K562 (cell line): ENCODE data around the gene RPL11. TPM values are rescaled to one million over a fixed set of nuclear protein-coding genes. Genes with fewer than 3 reads are reported as not detected.

Experiments used
- ATAC-seq: fragments of 200-7000 bp; cut with Tn5 transposase; 3 replicates; pipeline ENCODE4 v1.9.1; 2020; ENCODE audit warnings: moderate library complexity
- BruUV-seq: library from RNA; stranded (reverse); fragments of 400-500 nt; replicated peaks from 2 replicates; lab custom pipeline; 2021; lab: Mats Ljungman, UMichigan
- CTCF ChIA-PET: fragments of 300-600 bp; formaldehyde crosslinking; extraction: SDS; loops from one replicate; lab custom pipeline; 2021; ENCODE audit warnings: low intra/inter-chr PET ratio; lab: Yijun Ruan, JAX
- POLR2A ChIA-PET: fragments of 300-600, 350-650 bp; sonication (Branson Sonifier 250); formaldehyde crosslinking; extraction: SDS; loops from one replicate; lab custom pipeline; 2021; ENCODE audit warnings: antibody characterized with exemption, inconsistent platforms; lab: Yijun Ruan, JAX
- DNase-seq, 4 experiments: peaks; one replicate each; pipeline versions ENCODE4 v3.0.0 to v3.0.0-alpha.2; 2011 to 2018; ENCODE audit warnings: low spot score in 3 of 4, mixed read lengths in 3 of 4; ENCODE audit errors: extremely low read depth in 1 of 4
- FAIRE-seq: peaks from 2 replicates; lab custom pipeline; 2011; peaks lifted over from hg19 to GRCh38; lab: Jason Lieb, UNC
- H2AFZ ChIP-seq: 2 replicates; pipeline ENCODE4 v1.6.0; 2011; ENCODE audit warnings: low read depth, low read length, control low read depth, inconsistent platforms
- H3K27ac ChIP-seq: fragments of 200-600 bp; 3 replicates; pipeline ENCODE4 v1.8.0; 2011; ENCODE audit warnings: low read depth, mild to moderate bottlenecking, control low read depth, inconsistent platforms, low read length, moderate library complexity, mixed read lengths; ENCODE audit errors: extremely low read depth
- H3K27me3 ChIP-seq, 2 experiments: fragments of 300-600 bp in 1 of 2; 2 replicates in 1 of 2; 3 replicates in 1 of 2; pipeline versions ENCODE4 v1.6.0 to v1.8.0; 2011; ENCODE audit warnings: inconsistent platforms in 2 of 2, low read length in 2 of 2, mild to moderate bottlenecking in 1 of 2, mixed read lengths in 1 of 2, moderate library complexity in 1 of 2; ENCODE audit not compliant: control insufficient read depth in 2 of 2, insufficient read depth in 2 of 2
- H3K36me3 ChIP-seq: fragments of 300-600 bp; 3 replicates; pipeline ENCODE4 v1.8.0; 2011; ENCODE audit warnings: mild to moderate bottlenecking, low read length, inconsistent platforms; ENCODE audit not compliant: control insufficient read depth, insufficient read depth
- H3K4me1 ChIP-seq, 2 experiments: fragments of 200-600 bp in 1 of 2; replicated peaks in 1 of 2; 2 replicates in 1 of 2; 3 replicates in 1 of 2; pipeline versions ENCODE4 v1.5.1 to v1.8.0; 2011; ENCODE audit warnings: inconsistent platforms in 2 of 2, low read length in 2 of 2, mild to moderate bottlenecking in 1 of 2, mixed read lengths in 1 of 2, moderate library complexity in 1 of 2; ENCODE audit not compliant: control insufficient read depth in 2 of 2, insufficient read depth in 2 of 2
- H3K4me2 ChIP-seq: 2 replicates; pipeline ENCODE4 v1.6.1; 2011; ENCODE audit warnings: low read length, control low read depth, inconsistent platforms, mixed read lengths; ENCODE audit not compliant: insufficient read depth
- H3K4me3 ChIP-seq: fragments of 200-600 bp; sonication (generic), shearing (Covaris generic); 2 replicates; pipeline ENCODE4 v1.5.1; 2016; ENCODE audit warnings: control low read depth, inconsistent platforms
- H3K79me2 ChIP-seq: fragments of 200-600 bp; 3 replicates; pipeline ENCODE4 v1.8.0; 2011; ENCODE audit warnings: low read length, inconsistent platforms; ENCODE audit not compliant: control insufficient read depth, insufficient read depth
- H3K9ac ChIP-seq, 2 experiments: 2 replicates each; pipeline versions ENCODE4 v1.6.0 to v1.6.1; 2011; ENCODE audit warnings: low read depth in 2 of 2, low read length in 2 of 2, control low read depth in 1 of 2, inconsistent platforms in 1 of 2, mild to moderate bottlenecking in 1 of 2, mixed read lengths in 1 of 2; ENCODE audit not compliant: insufficient read depth in 1 of 2
- H3K9me1 ChIP-seq: one replicate; pipeline ENCODE4 v1.6.0; 2011; ENCODE audit warnings: inconsistent platforms, mild to moderate bottlenecking, low read length, moderate library complexity; ENCODE audit not compliant: control insufficient read depth, insufficient read depth
- H3K9me3 ChIP-seq: replicated peaks from 2 replicates; pipeline ENCODE4 v1.5.1; 2011; ENCODE audit warnings: low read depth, low read length, inconsistent platforms; ENCODE audit not compliant: control insufficient read depth, insufficient read depth
- H4K20me1 ChIP-seq: replicated peaks from 2 replicates; pipeline ENCODE4 v1.6.1; 2011; ENCODE audit warnings: low read length, inconsistent platforms, mixed read lengths; ENCODE audit not compliant: control insufficient read depth, insufficient read depth
- CEBPB ChIP-seq: fragments of 450-650 bp; IDR thresholded peaks from 2 replicates; pipeline ENCODE4 v1.6.1; 2016; ENCODE audit warnings: missing genetic modification characterization, missing compliant biosample characterization
- EWSR1 ChIP-seq: fragments of 450-650 bp; IDR thresholded peaks from 2 replicates; pipeline ENCODE4 v1.6.1; 2018; ENCODE audit warnings: borderline replicate concordance, mild to moderate bottlenecking, low read depth, moderate library complexity; ENCODE audit not compliant: partially characterized antibody
- HNRNPUL1 ChIP-seq: fragments of 200-400 bp; formaldehyde crosslinking; IDR thresholded peaks from 2 replicates; pipeline ENCODE4 v1.6.1; 2017; ENCODE audit warnings: low read length
- NFE2L1 ChIP-seq: fragments of 450-650 bp; IDR thresholded peaks from 2 replicates; pipeline ENCODE4 v1.6.1; 2016; ENCODE audit warnings: missing genetic modification characterization, low read depth, mild to moderate bottlenecking, missing compliant biosample characterization, moderate library complexity, borderline replicate concordance
- PHB2 ChIP-seq: fragments of 450-650 bp; IDR thresholded peaks from 2 replicates; pipeline ENCODE4 v1.6.1; 2017; ENCODE audit warnings: low read depth
- TBL1XR1 ChIP-seq, 2 experiments: IDR thresholded peaks; 2 replicates each; pipeline ENCODE4 v1.6.1; 2012; ENCODE audit warnings: improper control_type of control experiment in 2 of 2, low read length in 2 of 2, mild to moderate bottlenecking in 1 of 2
- ZNF12 ChIP-seq: sonication (generic); formaldehyde crosslinking; IDR thresholded peaks from 2 replicates; pipeline ENCODE4 v1.4.0; 2020; ENCODE audit warnings: mild to moderate bottlenecking, missing genetic modification reagents
- ZNF347 ChIP-seq: fragments of 450-650 bp; formaldehyde crosslinking; IDR thresholded peaks from 2 replicates; pipeline ENCODE4 v1.4.0; 2020; ENCODE audit warnings: low read depth, mild to moderate bottlenecking, moderate library complexity
- ZNF699 ChIP-seq: fragments of 250-450 bp; sonication (Bioruptor Pico); IDR thresholded peaks from 2 replicates; pipeline ENCODE4 v1.8.0; 2021; ENCODE audit warnings: mild to moderate bottlenecking, moderate library complexity; ENCODE audit not compliant: insufficient replicate concordance
- WGBS: fragments of 100-300 bp; shearing (Covaris generic); methylation state at CpG from one replicate; pipeline ENCODE4 v1.1.6; 2016; ENCODE audit warnings: low coverage, mixed read lengths; ENCODE audit not compliant: insufficient coverage; ENCODE audit errors: missing lambda C conversion rate; 5-methylcytosine and 5-hydroxymethylcytosine counted together
- in situ Hi-C: fragments of 300-500 bp; cut with MboI; formaldehyde crosslinking; loops from 4 replicates; pipeline ENCODE4 v1.15.0; 2018; ENCODE audit warnings: inconsistent platforms, mixed read lengths
- intact Hi-C: fragments of 100-400 bp; cut with micrococcal nuclease; formaldehyde crosslinking; loops from 2 replicates; pipeline ENCODE4 v1.14.2; 2022
- polyA plus RNA-seq, 8 experiments: library from polyadenylated mRNA; depleted of rRNA in 4 of 8; stranded (reverse) in 5 of 8; unstranded in 3 of 8; fragments of >200 nt; fragmentation: Nextera tagmentation in 2 of 8; fragmentation: Illumina TruSeq in 1 of 8; extraction: Ambion mirVana in 2 of 8; extraction: Trizol in 1 of 8; gene quantifications; 2 replicates each; pipeline versions ENCODE4 v1.2.1 to v1.2.3, GENCODE V29; 2011 to 2014; ENCODE audit warnings: inconsistent platforms in 1 of 8, missing spikeins in 1 of 8
- total RNA-seq, 7 experiments: library from RNA; depleted of rRNA in 6 of 7; stranded (reverse); fragments of >200 nt in 6 of 7; fragmentation: Illumina TruSeq in 2 of 7; extraction: Trizol in 2 of 7; gene quantifications; 2 replicates each; pipeline versions ENCODE4 v1.2.1 to v1.2.3, GENCODE V29; 2011 to 2021; ENCODE audit warnings: low replicate concordance in 1 of 7
- TF ChIP-seq, protein P1 (sequence below): sonication (generic); formaldehyde crosslinking; IDR thresholded peaks from 2 replicates; pipeline ENCODE4 v1.8.1; 2023; ENCODE audit warnings: mild to moderate bottlenecking, missing genetic modification reagents
- TF ChIP-seq, protein P2 (sequence below): fragments of 250-450 bp; sonication (Bioruptor Pico); IDR thresholded peaks from 2 replicates; pipeline ENCODE4 v1.8.0; 2022; ENCODE audit warnings: moderate library complexity, mild to moderate bottlenecking, inconsistent platforms

Gene RPL11
- total and polyA plus RNA-seq, 9 of the 15 experiments (the other 6 are each of a cell fraction or from before 2014, with no cell fraction given): 1,781 to 4,526 (median 3,111) TPM

DNA sequence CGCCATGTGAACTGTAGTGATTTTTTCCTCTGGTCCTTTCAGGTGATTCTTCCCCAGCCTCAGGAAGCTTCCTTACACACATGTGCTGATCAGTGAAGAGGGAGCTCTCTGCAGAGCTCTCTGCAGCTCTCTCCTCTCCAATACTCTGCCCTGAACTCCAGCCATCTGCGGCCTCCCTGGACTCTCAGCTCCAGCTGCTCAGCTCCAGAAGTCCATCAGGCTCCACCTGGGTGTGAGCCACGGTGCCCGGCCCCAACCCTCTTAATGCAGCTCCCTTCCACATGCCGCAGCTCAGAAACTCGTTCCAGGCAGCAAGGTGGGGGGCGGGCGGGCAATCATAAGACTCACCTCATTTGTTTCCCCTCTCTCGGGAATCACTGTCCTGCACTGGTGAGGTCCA lies 30.9 kb upstream of the RPL11 start:
- 6% methylated on average over 9 of the region's 9 CpGs for WGBS
- Histone ChIP-seq H3K9me3 (no peaks in the 10 kb centered on the region), H3K4me3 (no peak overlapping the region), H3K4me1 (peaks cover 0 to 4% of the 10 kb centered on the region in 2 experiments; a peak in 3 of 5 replicates), H3K9ac (no peak overlapping the region), H3K27ac (no peak overlapping the region), H3K4me2 (no peak overlapping the region), H3K27me3 (peaks cover 4 to 17% of the 10 kb centered on the region in 2 experiments), H2AFZ (no peak overlapping the region), H3K79me2 (no peaks in the 10 kb centered on the region), H3K36me3 (no peaks in the 10 kb centered on the region), H3K9me1 (no peaks in the 10 kb centered on the region), H4K20me1 (no peaks in the 10 kb centered on the region)
- ChIA-PET POLR2A (no interaction called here), CTCF (no interaction called here)
- BruUV-seq: no TSS peak
- FAIRE-seq (no peak), ATAC-seq (no peak), DNase-seq (no peak)
- intact Hi-C loops (no loop called here), in situ Hi-C loops (no loop called here)
- TF ChIP-seq, protein P1, sequence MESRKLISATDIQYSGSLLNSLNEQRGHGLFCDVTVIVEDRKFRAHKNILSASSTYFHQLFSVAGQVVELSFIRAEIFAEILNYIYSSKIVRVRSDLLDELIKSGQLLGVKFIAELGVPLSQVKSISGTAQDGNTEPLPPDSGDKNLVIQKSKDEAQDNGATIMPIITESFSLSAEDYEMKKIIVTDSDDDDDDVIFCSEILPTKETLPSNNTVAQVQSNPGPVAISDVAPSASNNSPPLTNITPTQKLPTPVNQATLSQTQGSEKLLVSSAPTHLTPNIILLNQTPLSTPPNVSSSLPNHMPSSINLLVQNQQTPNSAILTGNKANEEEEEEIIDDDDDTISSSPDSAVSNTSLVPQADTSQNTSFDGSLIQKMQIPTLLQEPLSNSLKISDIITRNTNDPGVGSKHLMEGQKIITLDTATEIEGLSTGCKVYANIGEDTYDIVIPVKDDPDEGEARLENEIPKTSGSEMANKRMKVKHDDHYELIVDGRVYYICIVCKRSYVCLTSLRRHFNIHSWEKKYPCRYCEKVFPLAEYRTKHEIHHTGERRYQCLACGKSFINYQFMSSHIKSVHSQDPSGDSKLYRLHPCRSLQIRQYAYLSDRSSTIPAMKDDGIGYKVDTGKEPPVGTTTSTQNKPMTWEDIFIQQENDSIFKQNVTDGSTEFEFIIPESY (CRISPR knock-in tag): no peak
- TF ChIP-seq TBL1XR1 (IDR thresholded peaks at IDR 0.05; ENCODE audit: low read length in 2 of 2): no peak
- no peak for TF ChIP-seq ZNF347 (CRISPR knock-in tag)
- no peak for TF ChIP-seq ZNF699 (CRISPR knock-in tag)
- TF ChIP-seq EWSR1: no peak
- TF ChIP-seq CEBPB: no peak
- TF ChIP-seq PHB2: no peak
- TF ChIP-seq NFE2L1 (tag): no peak
- TF ChIP-seq, protein P2, sequence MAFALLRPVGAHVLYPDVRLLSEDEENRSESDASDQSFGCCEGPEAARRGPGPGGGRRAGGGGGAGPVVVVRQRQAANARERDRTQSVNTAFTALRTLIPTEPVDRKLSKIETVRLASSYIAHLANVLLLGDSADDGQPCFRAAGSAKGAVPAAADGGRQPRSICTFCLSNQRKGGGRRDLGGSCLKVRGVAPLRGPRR (CRISPR knock-in tag): no peak
- TF ChIP-seq ZNF12 (CRISPR knock-in tag): no peak
- TF ChIP-seq HNRNPUL1: no peak
